BJ (cell line): ENCODE data around the gene LUZP2. TPM values are rescaled to one million over a fixed set of nuclear protein-coding genes. Genes with fewer than 3 reads are reported as not detected.

Source experiments
- CTCF ChIA-PET: fragments of 350-600 bp; formaldehyde crosslinking; extraction: SDS; loops from one replicate; lab custom pipeline; 2021; ENCODE audit warnings: antibody characterized with exemption, inconsistent platforms; lab: Yijun Ruan, JAX
- POLR2A ChIA-PET: fragments of 300-600 bp; sonication (Branson Sonifier 250); formaldehyde crosslinking; extraction: SDS; loops from one replicate; lab custom pipeline; 2021; ENCODE audit warnings: antibody characterized with exemption; lab: Charles Lee
- DNase-seq: peaks from one replicate; pipeline ENCODE4 v3.0.0-alpha.2; 2011; ENCODE audit warnings: low read depth
- H3K27me3 ChIP-seq: 2 replicates; pipeline ENCODE4 v1.6.0; 2011; ENCODE audit warnings: low read length; ENCODE audit not compliant: control insufficient read depth, insufficient read depth
- H3K36me3 ChIP-seq: 2 replicates; pipeline ENCODE4 v1.5.1; 2011; ENCODE audit warnings: low read length; ENCODE audit not compliant: control insufficient read depth, insufficient read depth
- H3K4me3 ChIP-seq: 2 replicates; pipeline ENCODE4 v1.5.1; 2011; ENCODE audit warnings: low read depth, mild to moderate bottlenecking, control low read depth, low read length
- polyA plus RNA-seq: library from polyadenylated mRNA; depleted of rRNA; stranded (reverse); fragments of >200 nt; gene quantifications from 2 replicates; pipeline ENCODE4 v1.2.3, GENCODE V29; 2011
- TF ChIP-seq, protein P1 (sequence below): IDR thresholded peaks from 2 replicates; pipeline ENCODE4 v1.5.1; 2011; ENCODE audit warnings: low read depth, mild to moderate bottlenecking, control low read depth, inconsistent platforms, low read length, moderate library complexity; ENCODE audit not compliant: insufficient read depth

LUZP2 gene
- polyA plus RNA-seq, 1 experiment: 0.05 TPM

DNA sequence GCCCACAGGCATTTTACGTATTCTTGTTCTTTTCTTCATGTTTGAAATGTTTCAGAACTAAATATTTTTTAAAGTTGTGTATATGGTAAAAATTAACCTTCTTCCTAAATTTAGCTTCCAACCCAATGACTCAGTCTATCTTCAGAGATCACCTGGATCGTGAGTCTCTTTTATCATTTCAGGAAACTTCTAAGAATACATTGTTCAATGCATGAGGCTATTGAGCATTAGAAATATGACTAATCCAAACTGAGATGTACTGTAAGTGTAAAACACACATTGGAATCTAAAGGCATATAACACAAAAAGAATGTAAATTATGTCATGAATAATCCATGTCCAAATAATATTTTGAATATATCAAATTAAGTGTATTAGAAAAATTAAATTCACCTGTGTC is 265.2 kb downstream of the LUZP2 start:
- ChIA-PET CTCF (no interaction called here), POLR2A (no interaction called here)
- H3K27me3 ChIP-seq: no peaks in the 10 kb centered on the region
- DNase-seq: no peak
- H3K4me3 ChIP-seq: no peak overlapping the region
- no peaks in the 10 kb centered on the region for H3K36me3 ChIP-seq
- TF ChIP-seq, protein P1, sequence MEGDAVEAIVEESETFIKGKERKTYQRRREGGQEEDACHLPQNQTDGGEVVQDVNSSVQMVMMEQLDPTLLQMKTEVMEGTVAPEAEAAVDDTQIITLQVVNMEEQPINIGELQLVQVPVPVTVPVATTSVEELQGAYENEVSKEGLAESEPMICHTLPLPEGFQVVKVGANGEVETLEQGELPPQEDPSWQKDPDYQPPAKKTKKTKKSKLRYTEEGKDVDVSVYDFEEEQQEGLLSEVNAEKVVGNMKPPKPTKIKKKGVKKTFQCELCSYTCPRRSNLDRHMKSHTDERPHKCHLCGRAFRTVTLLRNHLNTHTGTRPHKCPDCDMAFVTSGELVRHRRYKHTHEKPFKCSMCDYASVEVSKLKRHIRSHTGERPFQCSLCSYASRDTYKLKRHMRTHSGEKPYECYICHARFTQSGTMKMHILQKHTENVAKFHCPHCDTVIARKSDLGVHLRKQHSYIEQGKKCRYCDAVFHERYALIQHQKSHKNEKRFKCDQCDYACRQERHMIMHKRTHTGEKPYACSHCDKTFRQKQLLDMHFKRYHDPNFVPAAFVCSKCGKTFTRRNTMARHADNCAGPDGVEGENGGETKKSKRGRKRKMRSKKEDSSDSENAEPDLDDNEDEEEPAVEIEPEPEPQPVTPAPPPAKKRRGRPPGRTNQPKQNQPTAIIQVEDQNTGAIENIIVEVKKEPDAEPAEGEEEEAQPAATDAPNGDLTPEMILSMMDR: no peak

DNA sequence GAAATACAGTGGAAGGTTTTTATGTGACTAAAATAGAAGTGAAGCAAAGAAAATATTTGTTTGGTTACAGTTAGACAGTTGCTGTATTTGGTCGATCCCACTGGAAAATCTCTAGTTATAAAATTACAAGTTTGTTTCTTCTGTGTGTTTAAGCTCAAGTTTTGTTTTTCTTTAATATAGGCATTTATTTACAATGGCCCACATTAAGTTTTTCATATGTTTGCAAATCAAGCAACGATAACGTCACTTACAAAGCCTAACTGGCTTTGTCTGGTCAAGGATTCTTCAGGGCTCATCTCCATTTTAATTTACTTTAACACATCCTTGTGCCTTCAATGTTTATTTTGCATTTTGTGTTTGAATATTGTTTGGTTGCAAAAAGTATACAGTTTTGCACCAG is 270.6 kb downstream of the LUZP2 start:
- Histone ChIP-seq H3K27me3 (no peaks in the 10 kb centered on the region), H3K36me3 (no peaks in the 10 kb centered on the region), H3K4me3 (no peak overlapping the region)
- DNase-seq: no peak
- TF ChIP-seq, protein P1: no peak
- CTCF ChIA-PET: no interaction called here
- POLR2A ChIA-PET: no interaction called here

DNA sequence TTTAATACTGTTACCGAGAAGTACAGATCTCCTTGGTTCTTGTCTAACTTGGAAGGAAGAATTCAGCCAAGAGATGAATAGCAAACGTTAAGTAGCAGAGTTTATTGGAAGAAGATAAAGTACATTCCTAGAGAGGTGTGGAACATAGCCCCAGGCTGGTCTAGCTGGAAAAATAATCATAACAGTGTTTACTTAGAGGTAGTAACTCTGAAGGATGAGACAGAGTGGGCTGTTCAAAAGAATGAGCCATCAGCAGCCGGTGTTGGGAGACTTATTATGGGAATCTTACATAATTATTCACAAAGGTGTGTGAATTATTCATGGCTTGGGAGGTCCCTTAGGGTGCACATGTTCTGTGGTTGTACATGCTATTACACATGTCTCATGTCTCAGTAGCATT is 276.5 kb downstream of the LUZP2 start:
- no peaks in the 10 kb centered on the region for H3K27me3 ChIP-seq
- DNase-seq: no peak
- no peak overlapping the region for H3K4me3 ChIP-seq
- no peaks in the 10 kb centered on the region for H3K36me3 ChIP-seq
- TF ChIP-seq, protein P1: no peak
- POLR2A ChIA-PET: no interaction called here
- CTCF ChIA-PET: no interaction called here

DNA sequence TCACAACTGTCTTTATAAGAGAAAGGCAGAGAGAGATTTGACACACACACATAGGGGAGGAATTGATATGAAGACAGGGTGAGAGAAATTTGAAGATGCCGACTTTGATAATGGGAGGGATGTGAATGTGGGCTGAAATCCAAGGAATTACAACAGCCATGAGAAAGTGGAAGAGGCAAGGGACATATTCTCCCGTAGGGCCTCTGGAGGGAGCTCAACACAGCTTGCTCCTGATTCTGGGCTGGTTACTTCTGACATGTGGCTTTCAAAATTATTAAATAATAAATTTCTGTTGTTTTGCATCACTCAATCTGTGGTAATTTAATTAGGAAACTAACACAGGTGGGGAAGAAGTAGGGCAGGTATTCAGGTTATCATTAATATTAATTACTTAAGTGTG is 282.9 kb downstream of the LUZP2 start:
- H3K4me3 ChIP-seq: no peak overlapping the region
- H3K27me3 ChIP-seq: no peaks in the 10 kb centered on the region
- DNase-seq: no peak
- no peaks in the 10 kb centered on the region for H3K36me3 ChIP-seq
- ChIA-PET POLR2A (no interaction called here), CTCF (no interaction called here)
- TF ChIP-seq, protein P1: no peak

DNA sequence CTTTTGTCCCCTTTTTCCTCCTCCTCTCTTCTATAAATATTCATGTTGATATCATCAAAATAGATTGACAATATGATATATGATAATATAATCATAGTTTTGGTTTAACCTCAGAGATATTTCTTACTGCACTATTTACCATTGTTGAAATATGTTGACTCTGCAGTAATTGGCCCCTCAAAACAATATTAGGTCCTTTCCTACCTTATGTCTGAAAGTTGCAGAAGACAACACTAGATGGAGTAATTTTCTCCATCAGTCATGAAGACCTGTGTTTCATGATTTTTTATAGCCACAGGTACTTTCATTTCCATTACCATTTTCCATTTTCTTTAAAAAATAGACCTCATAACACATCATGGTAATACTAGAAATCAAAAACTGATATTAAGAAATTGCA is 284.4 kb downstream of the LUZP2 start:
- no peak for DNase-seq
- H3K27me3 ChIP-seq: no peaks in the 10 kb centered on the region
- ChIA-PET CTCF (no interaction called here), POLR2A (no interaction called here)
- no peak overlapping the region for H3K4me3 ChIP-seq
- no peaks in the 10 kb centered on the region for H3K36me3 ChIP-seq
- TF ChIP-seq, protein P1: no peak
